Embryonic facial prominence (tissue), 1 donor: Measurements from ENCODE around the gene KNL1.
"Not testable (repeated sequence)": the region's sequence is repeated elsewhere in the genome, so short reads cannot be mapped to it uniquely, and the experiment has no call there.

Experiments
- DNase-seq: peaks from one replicate; pipeline ENCODE4 v3.0.0-alpha.2; 2016; ENCODE audit errors: extremely low spot score

Gene KNL1

GRCh38 chr15:40581796-40582195 is 12.3 kb upstream of the KNL1 start:
- not testable (repeated sequence) for DNase-seq

GRCh38 chr15:40582726-40583246 is 11.3 kb upstream of the KNL1 start:
- DNase-seq, result no peak

- no peak for DNase-seq
These were observed 9.9 kb upstream of the KNL1 start for GRCh38 chr15:40584191-40584590.

GRCh38 chr15:40590667-40591050 is 3.4 kb upstream of the KNL1 start:
- DNase-seq, result no peak

GRCh38 chr15:40591389-40591788 is 2.7 kb upstream of the KNL1 start:
- no peak for DNase-seq

GRCh38 chr15:40593165-40593564 is 884 bp upstream of the KNL1 start:
- no peak for DNase-seq

- DNase-seq, result no peak
These were observed 384 bp downstream of the KNL1 start for GRCh38 chr15:40594429-40594836.

GRCh38 chr15:40595219-40595618 is 1.2 kb downstream of the KNL1 start:
- no peak for DNase-seq

- DNase-seq, result no peak
These were observed 1.7 kb downstream of the KNL1 start for GRCh38 chr15:40595773-40596172.

- DNase-seq, result no peak
These were observed 3.0 kb downstream of the KNL1 start for GRCh38 chr15:40597024-40597423.

GRCh38 chr15:40598126-40598525 is 4.1 kb downstream of the KNL1 start:
- no peak for DNase-seq

GRCh38 chr15:40598672-40599071 is 4.6 kb downstream of the KNL1 start:
- DNase-seq, result no peak

GRCh38 chr15:40600956-40601355 is 6.9 kb downstream of the KNL1 start:
- no peak for DNase-seq

GRCh38 chr15:40603935-40604334 is 9.9 kb downstream of the KNL1 start:
- no peak for DNase-seq

GRCh38 chr15:40613080-40613479 is 19.0 kb downstream of the KNL1 start:
- no peak for DNase-seq

GRCh38 chr15:40618023-40618422 is 24.0 kb downstream of the KNL1 start:
- no peak for DNase-seq

- DNase-seq, result no peak
These were observed 24.9 kb downstream of the KNL1 start for GRCh38 chr15:40618906-40619305.

- no peak for DNase-seq
These were observed 29.3 kb downstream of the KNL1 start for GRCh38 chr15:40623361-40623760.

- DNase-seq, result no peak
These were observed 36.3 kb downstream of the KNL1 start for GRCh38 chr15:40630313-40630712.

GRCh38 chr15:40633178-40633577 is 39.1 kb downstream of the KNL1 start:
- no peak for DNase-seq

GRCh38 chr15:40637221-40637745 is 43.2 kb downstream of the KNL1 start:
- no peak for DNase-seq

- DNase-seq, result no peak
These were observed 45.6 kb downstream of the KNL1 start for GRCh38 chr15:40639677-40640076.

GRCh38 chr15:40647523-40647922 is 53.5 kb downstream of the KNL1 start:
- DNase-seq, result no peak

GRCh38 chr15:40650479-40650878 is 56.4 kb downstream of the KNL1 start:
- no peak for DNase-seq
